Middle frontal gyrus (tissue), 1 donor: ENCODE results near the gene ARHGAP15.

ENCODE experiments used
- DNase-seq: peaks from one replicate; pipeline ENCODE4 v3.0.0-alpha.2; 2015; ENCODE audit warnings: low spot score; ENCODE audit errors: extremely low spot score

Gene ARHGAP15

GRCh38 chr2:143261986-143262385 is 132.8 kb downstream of the ARHGAP15 start:
- DNase-seq: no peak

GRCh38 chr2:143262389-143262788 is 133.2 kb downstream of the ARHGAP15 start:
- DNase-seq: no peak

GRCh38 chr2:143263066-143263625 is 133.9 kb downstream of the ARHGAP15 start:
- DNase-seq: no peak

- DNase-seq: no peak
These were observed 135.6 kb downstream of the ARHGAP15 start for GRCh38 chr2:143264851-143265250.

- no peak for DNase-seq
These were observed 150.5 kb downstream of the ARHGAP15 start for GRCh38 chr2:143279672-143280071.

GRCh38 chr2:143280097-143280757 is 151.0 kb downstream of the ARHGAP15 start:
- no peak for DNase-seq

- DNase-seq: no peak
These were observed 153.5 kb downstream of the ARHGAP15 start for GRCh38 chr2:143282684-143283083.

GRCh38 chr2:143284087-143284675 is 155.0 kb downstream of the ARHGAP15 start:
- no peak for DNase-seq

- no peak for DNase-seq
These were observed 159.8 kb downstream of the ARHGAP15 start for GRCh38 chr2:143289025-143289424.

GRCh38 chr2:143290221-143290620 is 161.0 kb downstream of the ARHGAP15 start:
- no peak for DNase-seq

- DNase-seq: no peak
These were observed 164.8 kb downstream of the ARHGAP15 start for GRCh38 chr2:143294068-143294467.

GRCh38 chr2:143296089-143296488 is 166.9 kb downstream of the ARHGAP15 start:
- no peak for DNase-seq

- DNase-seq: no peak
These were observed 168.0 kb downstream of the ARHGAP15 start for GRCh38 chr2:143297182-143297581.

GRCh38 chr2:143300536-143300935 is 171.3 kb downstream of the ARHGAP15 start:
- no peak for DNase-seq

GRCh38 chr2:143311426-143311825 is 182.2 kb downstream of the ARHGAP15 start:
- no peak for DNase-seq

GRCh38 chr2:143312441-143312840 is 183.2 kb downstream of the ARHGAP15 start:
- no peak for DNase-seq

GRCh38 chr2:143313861-143314260 is 184.6 kb downstream of the ARHGAP15 start:
- DNase-seq: no peak

GRCh38 chr2:143321994-143322393 is 192.8 kb downstream of the ARHGAP15 start:
- no peak for DNase-seq

GRCh38 chr2:143329288-143329687 is 200.1 kb downstream of the ARHGAP15 start:
- no peak for DNase-seq

- DNase-seq: no peak
These were observed 204.1 kb downstream of the ARHGAP15 start for GRCh38 chr2:143333168-143333791.

- DNase-seq: no peak
These were observed 204.6 kb downstream of the ARHGAP15 start for GRCh38 chr2:143333847-143334246.

- no peak for DNase-seq
These were observed 205.6 kb downstream of the ARHGAP15 start for GRCh38 chr2:143334837-143335236.
